Fibroblast of lung (primary cell): ENCODE data around the gene ATXN1. TPM values are rescaled to one million over a fixed set of nuclear protein-coding genes. Genes with fewer than 3 reads are reported as not detected.
A peak's percentile ranks its signal among the peaks of the same experiment; 100 is the strongest.

Source experiments
- DNase-seq, 2 donors: peaks; one replicate each; pipeline versions ENCODE4 v3.0.0 to v3.0.0-alpha.2; 2010; ENCODE audit warnings: low read depth in 2 of 2
- H2AFZ ChIP-seq: 2 replicates; pipeline ENCODE4 v1.5.1; 2012; ENCODE audit warnings: low read length, control low read depth, inconsistent platforms
- H3K27ac ChIP-seq: 2 replicates; pipeline ENCODE4 v1.5.1; 2011; ENCODE audit warnings: low read length, control low read depth; ENCODE audit not compliant: insufficient read depth
- H3K27me3 ChIP-seq: 2 replicates; pipeline ENCODE4 v1.5.1; 2011; ENCODE audit warnings: mild to moderate bottlenecking, low read length; ENCODE audit not compliant: control insufficient read depth, insufficient read depth
- H3K36me3 ChIP-seq: 2 replicates; pipeline ENCODE4 v1.5.1; 2011; ENCODE audit warnings: low read length; ENCODE audit not compliant: control insufficient read depth, insufficient read depth
- H3K4me1 ChIP-seq: 2 replicates; pipeline ENCODE4 v1.5.1; 2011; ENCODE audit warnings: low read length; ENCODE audit not compliant: control insufficient read depth, insufficient read depth; ENCODE audit errors: extremely low read depth
- H3K4me2 ChIP-seq: 2 replicates; pipeline ENCODE4 v1.5.1; 2011; ENCODE audit warnings: low read length, control low read depth; ENCODE audit not compliant: insufficient read depth; ENCODE audit errors: extremely low read depth
- H3K4me3 ChIP-seq, 4 experiments: fragments of 200-600 bp in 1 of 4; sonication (generic) in 1 of 4; replicated peaks in 1 of 4; 2 replicates each; pipeline ENCODE4 v1.5.1; 2011 to 2016; ENCODE audit warnings: low read length in 4 of 4, low read depth in 3 of 4, mild to moderate bottlenecking in 3 of 4, control low read depth in 2 of 4, inconsistent platforms in 1 of 4, mixed read lengths in 1 of 4; ENCODE audit not compliant: insufficient read depth in 1 of 4; ENCODE audit errors: control extremely low read depth in 1 of 4
- H3K79me2 ChIP-seq: 2 replicates; pipeline ENCODE4 v1.5.1; 2012; ENCODE audit warnings: mild to moderate bottlenecking, low read length, inconsistent platforms; ENCODE audit not compliant: control insufficient read depth, insufficient read depth
- H3K9ac ChIP-seq: 2 replicates; pipeline ENCODE4 v1.5.1; 2011; ENCODE audit warnings: mild to moderate bottlenecking, low read length, control low read depth; ENCODE audit not compliant: insufficient read depth
- H3K9me3 ChIP-seq: 2 replicates; pipeline ENCODE4 v1.5.1; 2012; ENCODE audit warnings: low read depth, low read length; ENCODE audit not compliant: control insufficient read depth, insufficient read depth
- H4K20me1 ChIP-seq: 2 replicates; pipeline ENCODE4 v1.5.1; 2011; ENCODE audit warnings: low read length; ENCODE audit not compliant: control insufficient read depth, insufficient read depth; ENCODE audit errors: extremely low read depth
- EZH2 ChIP-seq: IDR thresholded peaks from 2 replicates; pipeline ENCODE4 v1.5.1; 2012; ENCODE audit warnings: low read length, control low read depth, mild to moderate bottlenecking; ENCODE audit errors: missing control alignments
- polyA plus RNA-seq, 2 donors: library from polyadenylated mRNA; depleted of rRNA in 1 of 2; stranded (reverse) in 1 of 2; unstranded in 1 of 2; fragments of >200 nt; gene quantifications; 2 replicates each; pipeline ENCODE4 v1.2.1, GENCODE V29; 2011 to 2012; ENCODE audit warnings: missing spikeins in 1 of 2
- total RNA-seq: library from RNA; depleted of rRNA; stranded (reverse); fragments of >200 nt; gene quantifications from 2 replicates; pipeline ENCODE4 v1.2.1, GENCODE V29; 2014
- TF ChIP-seq, protein P1 (sequence below), 2 donors: IDR thresholded peaks in 1 of 2; conservative IDR thresholded peaks in 1 of 2; 1 replicate in 1 of 2; 2 replicates in 1 of 2; pipeline ENCODE4 v1.5.1; 2011 to 2012; ENCODE audit warnings: low read length in 2 of 2, control low read depth in 1 of 2, inconsistent platforms in 1 of 2, low read depth in 1 of 2, mild to moderate bottlenecking in 1 of 2

Gene ATXN1
- total and polyA plus RNA-seq, 2 donors (not counting 1 experiment from before 2014, with no cell fraction given), result 15.8 to 40.5 TPM

DNA sequence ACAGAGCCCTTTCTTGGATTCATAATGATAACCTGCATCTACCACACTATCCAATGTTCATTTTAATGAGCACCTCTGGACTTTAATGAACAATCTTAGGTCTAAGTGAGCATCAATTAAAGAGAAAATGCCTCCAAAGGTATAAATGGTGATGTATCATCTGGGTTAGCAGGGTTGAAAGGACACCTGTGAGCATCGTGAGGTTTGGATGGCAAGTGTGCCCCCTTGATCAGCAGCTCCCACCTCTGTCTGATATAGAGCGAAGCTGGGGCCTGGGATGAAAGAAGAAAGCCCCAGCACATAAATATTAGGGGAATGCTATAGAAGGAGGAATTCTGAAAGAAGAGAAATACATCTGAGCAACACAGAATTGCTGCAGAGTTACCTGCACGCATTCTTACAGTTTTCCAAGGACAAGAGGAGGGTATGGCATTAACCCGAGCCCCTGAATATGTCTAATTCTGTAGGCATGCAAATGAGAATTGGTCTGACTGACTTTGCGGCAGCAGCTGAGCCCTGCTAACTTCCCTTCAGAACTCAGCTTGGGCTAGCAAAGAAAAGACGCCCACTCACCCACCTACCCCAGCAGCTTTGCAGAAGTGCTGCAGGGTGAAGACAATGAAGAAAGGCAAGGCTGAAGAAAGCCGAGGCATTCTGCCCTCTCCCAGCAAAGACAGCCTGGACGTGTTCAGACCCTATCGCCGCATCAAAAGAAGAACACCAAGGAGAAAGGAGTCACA is 386.6 kb downstream of the ATXN1 start:
- Histone ChIP-seq H3K4me1 (no peaks in the 10 kb centered on the region), H2AFZ (no peak overlapping the region), H3K27ac (no peak overlapping the region), H4K20me1 (no peaks in the 10 kb centered on the region), H3K9me3 (no peaks in the 10 kb centered on the region), H3K9ac (no peak overlapping the region), H3K4me2 (no peak overlapping the region), H3K4me3 (no peak overlapping the region), H3K36me3 (no peaks in the 10 kb centered on the region), H3K27me3 (no peaks in the 10 kb centered on the region), H3K79me2 (no peaks in the 10 kb centered on the region)
- peak in 1 of 2 donors; percentile 31 for DNase-seq
- TF ChIP-seq EZH2, result no peak
- TF ChIP-seq, protein P1, sequence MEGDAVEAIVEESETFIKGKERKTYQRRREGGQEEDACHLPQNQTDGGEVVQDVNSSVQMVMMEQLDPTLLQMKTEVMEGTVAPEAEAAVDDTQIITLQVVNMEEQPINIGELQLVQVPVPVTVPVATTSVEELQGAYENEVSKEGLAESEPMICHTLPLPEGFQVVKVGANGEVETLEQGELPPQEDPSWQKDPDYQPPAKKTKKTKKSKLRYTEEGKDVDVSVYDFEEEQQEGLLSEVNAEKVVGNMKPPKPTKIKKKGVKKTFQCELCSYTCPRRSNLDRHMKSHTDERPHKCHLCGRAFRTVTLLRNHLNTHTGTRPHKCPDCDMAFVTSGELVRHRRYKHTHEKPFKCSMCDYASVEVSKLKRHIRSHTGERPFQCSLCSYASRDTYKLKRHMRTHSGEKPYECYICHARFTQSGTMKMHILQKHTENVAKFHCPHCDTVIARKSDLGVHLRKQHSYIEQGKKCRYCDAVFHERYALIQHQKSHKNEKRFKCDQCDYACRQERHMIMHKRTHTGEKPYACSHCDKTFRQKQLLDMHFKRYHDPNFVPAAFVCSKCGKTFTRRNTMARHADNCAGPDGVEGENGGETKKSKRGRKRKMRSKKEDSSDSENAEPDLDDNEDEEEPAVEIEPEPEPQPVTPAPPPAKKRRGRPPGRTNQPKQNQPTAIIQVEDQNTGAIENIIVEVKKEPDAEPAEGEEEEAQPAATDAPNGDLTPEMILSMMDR (conservative IDR thresholded peaks at IDR 0.05 in 1 of 2, IDR thresholded peaks at IDR 0.05 in 1 of 2; ENCODE audit: low read depth in 1 of 2, low read length in 2 of 2), result no peak

DNA sequence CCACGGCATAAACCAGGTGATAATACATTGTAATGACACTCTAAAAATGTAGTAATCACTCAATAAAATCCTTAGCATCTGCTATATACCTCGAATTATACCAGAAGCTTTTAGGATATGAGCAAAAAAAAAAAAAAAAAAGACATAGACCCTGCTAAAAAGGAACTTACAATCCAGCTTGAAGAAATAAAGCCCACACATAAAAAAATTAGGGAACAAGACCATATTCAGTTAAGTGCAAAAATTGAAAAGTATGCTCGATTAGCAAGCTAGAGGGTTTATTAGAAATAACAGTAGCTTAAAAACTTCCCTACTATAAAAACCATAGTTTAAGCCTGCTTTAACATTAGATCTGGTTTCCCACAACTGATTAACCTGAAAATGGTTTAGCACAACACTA is 387.2 kb downstream of the ATXN1 start:
- Histone ChIP-seq H3K9me3 (no peaks in the 10 kb centered on the region), H3K4me2 (no peak overlapping the region), H3K4me1 (no peaks in the 10 kb centered on the region), H2AFZ (no peak overlapping the region), H3K27me3 (no peaks in the 10 kb centered on the region), H3K9ac (no peak overlapping the region), H3K4me3 (no peak overlapping the region), H3K36me3 (no peaks in the 10 kb centered on the region), H4K20me1 (no peaks in the 10 kb centered on the region), H3K79me2 (no peaks in the 10 kb centered on the region), H3K27ac (no peak overlapping the region)
- no peak for DNase-seq
- no peak for TF ChIP-seq EZH2
- TF ChIP-seq, protein P1 (conservative IDR thresholded peaks at IDR 0.05 in 1 of 2, IDR thresholded peaks at IDR 0.05 in 1 of 2; ENCODE audit: low read depth in 1 of 2, low read length in 2 of 2), result no peak

DNA sequence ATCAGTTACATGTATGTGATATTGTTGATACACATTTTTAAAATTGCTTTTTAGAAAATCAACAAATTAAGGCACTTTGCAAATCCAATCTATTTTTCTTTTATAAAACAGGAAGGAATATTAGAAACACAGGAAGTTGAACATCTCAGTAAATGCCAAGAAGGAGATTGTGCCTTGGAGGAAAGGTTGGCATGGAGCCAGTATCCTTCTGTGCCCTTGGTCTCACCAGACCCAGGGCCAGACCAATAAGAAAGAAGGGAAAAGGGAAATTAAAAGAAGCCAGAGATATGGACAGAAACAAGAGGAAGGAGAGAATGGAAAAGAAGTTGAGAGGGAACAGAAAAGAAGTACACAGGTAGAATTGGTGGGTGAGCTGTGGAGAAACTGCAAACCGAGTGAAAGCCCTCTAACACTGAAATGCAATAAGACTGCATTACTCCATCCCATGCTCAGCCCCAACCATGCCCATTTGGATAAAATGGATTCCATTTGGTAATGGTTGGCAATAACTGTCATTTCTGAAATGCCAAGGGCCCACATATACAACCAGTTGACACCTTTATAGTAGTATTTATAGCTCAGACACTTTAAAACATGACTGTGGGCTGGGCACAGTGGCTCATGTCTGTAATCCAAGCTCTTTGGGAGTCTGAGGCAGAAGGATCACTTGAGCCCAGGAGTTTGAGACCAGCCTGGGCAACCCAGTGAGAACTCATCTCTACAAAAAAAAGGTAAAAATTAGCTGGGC is 389.1 kb downstream of the ATXN1 start:
- H3K9me3 ChIP-seq, result no peaks in the 10 kb centered on the region
- no peak overlapping the region for H3K9ac ChIP-seq
- H3K79me2 ChIP-seq, result no peaks in the 10 kb centered on the region
- DNase-seq, result no peak
- H4K20me1 ChIP-seq, result no peaks in the 10 kb centered on the region
- no peak overlapping the region for H3K4me3 ChIP-seq
- H3K4me2 ChIP-seq, result no peak overlapping the region
- TF ChIP-seq EZH2, result no peak
- TF ChIP-seq, protein P1 (conservative IDR thresholded peaks at IDR 0.05 in 1 of 2, IDR thresholded peaks at IDR 0.05 in 1 of 2; ENCODE audit: low read depth in 1 of 2, low read length in 2 of 2), result no peak
- H3K4me1 ChIP-seq, result no peaks in the 10 kb centered on the region
- no peaks in the 10 kb centered on the region for H3K27me3 ChIP-seq
- H2AFZ ChIP-seq, result no peak overlapping the region
- no peaks in the 10 kb centered on the region for H3K36me3 ChIP-seq
- H3K27ac ChIP-seq, result no peak overlapping the region
